ENCODE data around the gene SERF2. TPM values are rescaled to one million over a fixed set of nuclear protein-coding genes. Genes with fewer than 3 reads are reported as not detected.
A peak's percentile ranks its signal among the peaks of the same experiment; 100 is the strongest.

Gene SERF2
- total RNA-seq, 3 donors from 2014 or later (not counting 1 experiment from before 2014, with no cell fraction given), result 476 to 551 (median 526) TPM

DNA sequence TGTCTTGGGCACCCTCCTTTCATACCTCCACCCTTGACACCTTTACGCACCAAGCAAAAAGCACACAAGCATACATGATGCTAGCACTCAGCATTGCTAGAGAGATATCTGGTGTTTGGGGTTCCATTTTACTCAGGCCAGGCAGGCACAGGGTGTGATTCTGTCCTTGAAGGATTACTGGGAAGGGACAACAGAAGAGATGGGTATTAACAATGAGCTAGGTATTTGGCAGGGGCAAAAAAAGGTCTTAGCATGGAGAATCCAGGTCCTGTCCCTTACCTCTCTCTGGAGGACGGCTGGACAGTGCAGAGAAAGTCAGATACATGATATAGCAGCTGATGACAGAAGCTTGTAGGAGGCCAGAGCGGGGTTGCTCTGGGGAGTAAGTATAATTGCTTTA lies 4.4 kb downstream of the SERF2 start:
- H3K4me3 Mint-ChIP-seq, result no peak overlapping the region
- Histone ChIP-seq H3K4me3 (ENCODE audit: low read length) (no peak overlapping the region), H3K27me3 (ENCODE audit: control insufficient read depth, insufficient read depth, low read length) (no peaks in the 10 kb centered on the region), H3K36me3 (ENCODE audit: control insufficient read depth, insufficient read depth, low read length) (peaks cover 47% of the 10 kb centered on the region), H3K4me1 (ENCODE audit: control insufficient read depth, insufficient read depth, low read length) (peaks cover 52% of the 10 kb centered on the region), H3K27ac (ENCODE audit: low read length) (no peak overlapping the region), H3K9me3 (ENCODE audit: control insufficient read depth, insufficient read depth, low read length) (no peaks in the 10 kb centered on the region)
- H3K36me3 Mint-ChIP-seq, result no peaks in the 10 kb centered on the region
- ATAC-seq, result no peak
- peak overlapping the region; percentile 98 to 99 for H3K27ac Mint-ChIP-seq
- peaks cover 72 to 86% of the 10 kb centered on the region in 2 donors for H3K4me1 Mint-ChIP-seq
- 91% methylated on average over 2 of the region's 3 CpGs for WGBS (ENCODE audit: insufficient coverage)
- H3K27me3 Mint-ChIP-seq (ENCODE audit: low read depth in 2 of 2), result no peaks in the 10 kb centered on the region
- no peak for DNase-seq
- no peaks in the 10 kb centered on the region for H3K9me3 Mint-ChIP-seq
- TF ChIP-seq, protein P1, sequence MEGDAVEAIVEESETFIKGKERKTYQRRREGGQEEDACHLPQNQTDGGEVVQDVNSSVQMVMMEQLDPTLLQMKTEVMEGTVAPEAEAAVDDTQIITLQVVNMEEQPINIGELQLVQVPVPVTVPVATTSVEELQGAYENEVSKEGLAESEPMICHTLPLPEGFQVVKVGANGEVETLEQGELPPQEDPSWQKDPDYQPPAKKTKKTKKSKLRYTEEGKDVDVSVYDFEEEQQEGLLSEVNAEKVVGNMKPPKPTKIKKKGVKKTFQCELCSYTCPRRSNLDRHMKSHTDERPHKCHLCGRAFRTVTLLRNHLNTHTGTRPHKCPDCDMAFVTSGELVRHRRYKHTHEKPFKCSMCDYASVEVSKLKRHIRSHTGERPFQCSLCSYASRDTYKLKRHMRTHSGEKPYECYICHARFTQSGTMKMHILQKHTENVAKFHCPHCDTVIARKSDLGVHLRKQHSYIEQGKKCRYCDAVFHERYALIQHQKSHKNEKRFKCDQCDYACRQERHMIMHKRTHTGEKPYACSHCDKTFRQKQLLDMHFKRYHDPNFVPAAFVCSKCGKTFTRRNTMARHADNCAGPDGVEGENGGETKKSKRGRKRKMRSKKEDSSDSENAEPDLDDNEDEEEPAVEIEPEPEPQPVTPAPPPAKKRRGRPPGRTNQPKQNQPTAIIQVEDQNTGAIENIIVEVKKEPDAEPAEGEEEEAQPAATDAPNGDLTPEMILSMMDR (IDR thresholded peaks at IDR 0.05), result no peak
- intact Hi-C loops (cut with micrococcal nuclease), result no loop called here

DNA sequence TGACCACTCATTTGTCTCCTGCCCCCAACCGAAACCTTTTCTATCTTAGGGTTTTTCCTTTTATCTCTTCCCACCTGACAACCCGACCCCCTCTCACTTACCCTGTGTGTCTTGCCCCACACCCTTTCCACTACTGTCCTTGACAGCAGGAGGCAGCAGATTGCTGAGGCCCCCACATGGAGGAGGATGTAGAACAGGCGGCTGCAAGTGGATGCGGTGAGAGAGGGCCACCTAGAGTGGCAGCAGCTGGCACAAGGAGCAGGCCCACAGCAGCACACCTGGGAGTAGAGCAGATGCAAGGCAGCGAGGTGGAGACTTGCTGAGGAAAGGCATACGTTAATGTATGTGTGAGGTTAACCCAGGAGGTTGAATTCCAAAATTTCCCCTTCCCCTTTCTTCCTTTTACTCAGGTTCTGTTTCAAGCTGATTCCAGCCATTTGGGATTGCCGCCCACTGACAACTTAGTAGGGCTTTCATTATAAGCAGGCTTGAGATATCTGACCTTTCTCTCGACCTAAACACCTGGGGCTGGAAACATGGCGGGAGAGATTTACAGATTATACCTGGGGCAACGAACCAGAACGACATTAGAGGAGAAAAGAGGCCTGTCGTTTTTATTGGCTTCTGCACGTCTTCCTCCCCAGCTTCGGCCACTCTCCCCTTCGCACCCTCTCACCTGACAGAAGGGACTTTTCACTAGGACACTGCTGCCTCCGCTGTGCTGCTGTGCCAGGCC lies 7.3 kb downstream of the SERF2 start:
- H3K27ac Mint-ChIP-seq, result peak overlapping the region; percentile 92 to 96
- H3K27me3 ChIP-seq (ENCODE audit: control insufficient read depth, insufficient read depth, low read length), result no peaks in the 10 kb centered on the region
- H3K4me1 Mint-ChIP-seq, result peaks cover 52 to 60% of the 10 kb centered on the region in 2 donors
- TF ChIP-seq, protein P1 (IDR thresholded peaks at IDR 0.05), result no peak
- peak overlapping the region; percentile 35 for H3K4me3 Mint-ChIP-seq
- H3K27ac ChIP-seq (ENCODE audit: low read length), result peak overlapping the region; percentile 90
- H3K36me3 ChIP-seq (ENCODE audit: control insufficient read depth, insufficient read depth, low read length), result peaks cover 46% of the 10 kb centered on the region
- no peaks in the 10 kb centered on the region for H3K9me3 Mint-ChIP-seq
- no peaks in the 10 kb centered on the region for H3K9me3 ChIP-seq (ENCODE audit: control insufficient read depth, insufficient read depth, low read length)
- no peaks in the 10 kb centered on the region for H3K27me3 Mint-ChIP-seq (ENCODE audit: low read depth in 2 of 2)
- intact Hi-C loops (cut with micrococcal nuclease), result no loop called here
- 93% methylated on average over 14 of the region's 16 CpGs for WGBS (ENCODE audit: insufficient coverage)
- no peaks in the 10 kb centered on the region for H3K36me3 Mint-ChIP-seq
- DNase-seq (peak in 1 of 2 donors; percentile 10), ATAC-seq (no peak)
- H3K4me1 ChIP-seq (ENCODE audit: control insufficient read depth, insufficient read depth, low read length), result peaks cover 31% of the 10 kb centered on the region
- no peak overlapping the region for H3K4me3 ChIP-seq (ENCODE audit: low read length)

DNA sequence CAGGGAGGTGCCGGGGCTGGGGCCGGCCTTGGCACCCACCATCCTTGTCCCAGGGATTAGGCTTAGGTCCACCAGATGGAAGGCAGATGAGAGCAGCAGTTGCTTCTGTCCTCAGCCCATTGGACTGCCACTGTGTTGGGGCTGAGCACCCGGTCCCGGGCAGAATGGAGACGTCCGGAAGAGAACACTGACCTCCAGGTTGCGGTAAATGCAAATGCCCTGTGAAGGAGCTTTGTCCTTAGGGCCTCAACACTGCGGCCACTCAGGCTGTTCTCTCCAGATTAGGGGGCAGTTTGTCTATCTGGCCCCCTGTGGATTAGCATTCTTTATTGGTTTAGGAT lies 7.8 kb downstream of the SERF2 start, which contains the start of gene SERINC4:
Gene SERINC4 (minus strand): TSS at position 276 of the 341 bp plus-strand sequence. CDS start 234 bp downstream, at position 42.
- intact Hi-C loops (cut with micrococcal nuclease), result loop anchor here (1.0 kb wide), 2 partner anchors 8 to 24 kb away; partner anchors contain the start of genes MFAP1 and SERF2
- H3K4me3 ChIP-seq (ENCODE audit: low read length), result peak within 1 kb of the TSS; percentile 90
- Mint-ChIP-seq H3K4me3 (peak within 1 kb of the TSS; percentile 98), H3K27me3 (ENCODE audit: low read depth in 2 of 2) (no peaks in the 10 kb centered on the region), H3K9me3 (no peaks in the 10 kb centered on the region), H3K4me1 (peaks cover 46 to 55% of the 10 kb centered on the region in 2 donors), H3K36me3 (no peaks in the 10 kb centered on the region), H3K27ac (peak within 1 kb of the TSS; percentile 92 to 96)
- TF ChIP-seq, protein P1 (IDR thresholded peaks at IDR 0.05), result no peak
- H3K36me3 ChIP-seq (ENCODE audit: control insufficient read depth, insufficient read depth, low read length), result peaks cover 46% of the 10 kb centered on the region
- H3K27me3 ChIP-seq (ENCODE audit: control insufficient read depth, insufficient read depth, low read length), result no peaks in the 10 kb centered on the region
- no peaks in the 10 kb centered on the region for H3K9me3 ChIP-seq (ENCODE audit: control insufficient read depth, insufficient read depth, low read length)
- H3K27ac ChIP-seq (ENCODE audit: low read length), result peak within 1 kb of the TSS; percentile 90
- ATAC-seq (no peak), DNase-seq (no peak)
- 98% methylated on average over 8 of the region's 8 CpGs for WGBS (ENCODE audit: insufficient coverage)
- H3K4me1 ChIP-seq (ENCODE audit: control insufficient read depth, insufficient read depth, low read length), result peaks cover 25% of the 10 kb centered on the region
